DOHH2 (cell line): ENCODE data around the gene ZNF185.

Source experiments
- CTCF ChIP-seq: fragments of 200-600 bp; sonication (generic); IDR thresholded peaks from one replicate; pipeline ENCODE4 v1.5.1; 2014; ENCODE audit warnings: antibody characterized with exemption, mild to moderate bottlenecking, low read depth, low read length; ENCODE audit not compliant: poor library complexity, severe bottlenecking
- EZH2phosphoT487 ChIP-seq: fragments of 200-600 bp; sonication (generic); IDR thresholded peaks from 2 replicates; pipeline ENCODE4 v1.6.1; 2017; ENCODE audit warnings: borderline replicate concordance, mild to moderate bottlenecking, antibody characterized with exemption, low read length, moderate library complexity, mixed read lengths

GRCh38 chrX:152905081-152905420 lies 7.2 kb downstream of the ZNF185 start:
- TF ChIP-seq CTCF (no peak), EZH2phosphoT487 (no peak)
